Measurements from ENCODE around the gene CCDC122. TPM values are rescaled to one million over a fixed set of nuclear protein-coding genes. Genes with fewer than 3 reads are reported as not detected.
A peak's percentile ranks its signal among the peaks of the same experiment; 100 is the strongest.

Gene CCDC122
- total RNA-seq, 2 donors from 2014 or later, result 4.9 to 6.2 TPM

- intact Hi-C loops (cut with DNase I), result no loop called here
These were observed 82.4 kb downstream of the CCDC122 start for GRCh38 chr13:43797159-43797558.

GRCh38 chr13:43794416-43794815, 85.1 kb downstream of the CCDC122 start:
- Histone ChIP-seq H3K4me3 (no peak overlapping the region), H3K9me3 (no peaks in the 10 kb centered on the region), H3K27me3 (peaks cover 0 to 4% of the 10 kb centered on the region in 2 donors), H3K27ac (no peak overlapping the region), H3K4me1 (no peaks in the 10 kb centered on the region), H3K36me3 (replicated peaks in 1 of 2; ENCODE audit: insufficient read depth in 1 of 2, low read depth in 2 of 2) (no peaks in the 10 kb centered on the region)
- ATAC-seq, result no peak
- intact Hi-C loops (cut with DNase I), result no loop called here
- no peak for DNase-seq
- TF ChIP-seq POLR2A (IDR thresholded peaks at IDR 0.05) (no peak), CTCF (IDR thresholded peaks at IDR 0.05) (no peak)

More at GRCh38 chr13:43797159-43797558, 82.4 kb downstream of the CCDC122 start:
- Histone ChIP-seq H3K9me3 (no peaks in the 10 kb centered on the region), H3K27ac (no peak overlapping the region), H3K4me1 (no peaks in the 10 kb centered on the region), H3K4me3 (no peak overlapping the region), H3K36me3 (replicated peaks in 1 of 2; ENCODE audit: insufficient read depth in 1 of 2, low read depth in 2 of 2) (no peaks in the 10 kb centered on the region), H3K27me3 (no peaks in the 10 kb centered on the region)
- TF ChIP-seq CTCF (IDR thresholded peaks at IDR 0.05) (no peak), POLR2A (IDR thresholded peaks at IDR 0.05) (no peak)
- WGBS, 2 donors, result 68 to 75% methylated on average over 1 of the region's 1 CpG
- no peak for ATAC-seq
- DNase-seq, result no peak

GRCh38 chr13:43792076-43792881, 87.3 kb downstream of the CCDC122 start:
- H3K27me3 ChIP-seq, result peaks cover 0 to 4% of the 10 kb centered on the region in 2 donors
- H3K4me1 ChIP-seq, result peaks cover 6% of the 10 kb centered on the region
- H3K27ac ChIP-seq, result no peak overlapping the region
- intact Hi-C loops (cut with DNase I), result no loop called here
- no peak overlapping the region for H3K4me3 ChIP-seq
- DNase-seq (no peak), ATAC-seq (no peak)
- WGBS, 2 donors, result 64 to 77% methylated on average over 3 of the region's 3 CpGs
- H3K9me3 ChIP-seq, result no peaks in the 10 kb centered on the region
- no peaks in the 10 kb centered on the region for H3K36me3 ChIP-seq (replicated peaks in 1 of 2; ENCODE audit: insufficient read depth in 1 of 2, low read depth in 2 of 2)
- no peak for TF ChIP-seq CTCF (IDR thresholded peaks at IDR 0.05)
- TF ChIP-seq POLR2A (IDR thresholded peaks at IDR 0.05), result no peak

GRCh38 chr13:43787997-43788396, 91.5 kb downstream of the CCDC122 start:
- no peak for ATAC-seq
- H3K4me1 ChIP-seq, result peaks cover 27% of the 10 kb centered on the region
- 40 to 51% methylated on average over 2 of the region's 2 CpGs for WGBS, 2 donors
- peak in 2 of 4 donors; percentile 23 to 34 for DNase-seq
- no peak for TF ChIP-seq POLR2A (IDR thresholded peaks at IDR 0.05)
- peak in 5 of 7 experiments; percentile 10 to 46 (median 40) for TF ChIP-seq CTCF (IDR thresholded peaks at IDR 0.05)
- H3K27me3 ChIP-seq, result peaks cover 0 to 4% of the 10 kb centered on the region in 2 donors
- no peak overlapping the region for H3K4me3 ChIP-seq
- H3K36me3 ChIP-seq (replicated peaks in 1 of 2; ENCODE audit: insufficient read depth in 1 of 2, low read depth in 2 of 2), result no peaks in the 10 kb centered on the region
- H3K27ac ChIP-seq, result peak overlapping the region in 1 of 4 donors; percentile 74
- intact Hi-C loops (cut with DNase I), result no loop called here
- H3K9me3 ChIP-seq, result no peaks in the 10 kb centered on the region

GRCh38 chr13:43787518-43787891, 92.0 kb downstream of the CCDC122 start:
- no peaks in the 10 kb centered on the region for H3K36me3 ChIP-seq (replicated peaks in 1 of 2; ENCODE audit: insufficient read depth in 1 of 2, low read depth in 2 of 2)
- DNase-seq (no peak), ATAC-seq (no peak)
- H3K4me3 ChIP-seq, result peak overlapping the region in 1 of 2 donors; percentile 48
- no peak for TF ChIP-seq CTCF (IDR thresholded peaks at IDR 0.05)
- TF ChIP-seq POLR2A (IDR thresholded peaks at IDR 0.05), result no peak
- H3K9me3 ChIP-seq, result no peaks in the 10 kb centered on the region
- 13 to 16% methylated on average over 8 to 9 of the region's 9 CpGs for whole genome bisulfite sequencing, 2 donors
- peaks cover 0 to 4% of the 10 kb centered on the region in 2 donors for H3K27me3 ChIP-seq
- H3K27ac ChIP-seq, result peak overlapping the region in 3 of 4 donors; percentile 58 to 74 (median 70)
- H3K4me1 ChIP-seq, result peaks cover 27% of the 10 kb centered on the region
- intact Hi-C loops (cut with DNase I), result no loop called here

All from body of pancreas (tissue), 4 donors.